Heart left ventricle (tissue), 16 donors: Measurements from ENCODE around the gene SF3A2. TPM values are rescaled to one million over a fixed set of nuclear protein-coding genes. Genes with fewer than 3 reads are reported as not detected.

Source experiments
- ATAC-seq, 4 donors: fragments of 200-7000 bp; cut with Tn5 transposase; one replicate each; pipeline ENCODE4 v1.9.1; 2020 to 2022; ENCODE audit warnings: moderate library complexity in 4 of 4, mild to moderate bottlenecking in 3 of 4, moderate number of reproducible peaks in 1 of 4
- DNase-seq, 5 donors: peaks; one replicate each; pipeline ENCODE4 v3.0.0-alpha.2; 2020
- H3K27ac ChIP-seq, 12 donors: fragments of 200-600 bp; sonication (generic) in 4 of 12; one replicate each; pipeline versions ENCODE4 v1.5.0 to v1.8.0; 2016 to 2022; ENCODE audit warnings: mild to moderate bottlenecking in 2 of 12
- H3K27me3 ChIP-seq, 9 donors: fragments of 200-600 bp; sonication (generic) in 2 of 9; one replicate each; pipeline versions ENCODE4 v1.5.1 to v1.8.0; 2016 to 2022; ENCODE audit warnings: mild to moderate bottlenecking in 3 of 9
- H3K36me3 ChIP-seq, 9 donors: fragments of 200-600 bp; sonication (generic) in 2 of 9; one replicate each; pipeline versions ENCODE4 v1.5.0 to v1.8.0; 2018 to 2022; ENCODE audit warnings: mild to moderate bottlenecking in 2 of 9
- H3K4me1 ChIP-seq, 12 donors: fragments of 200-600 bp; sonication (generic) in 4 of 12; one replicate each; pipeline versions ENCODE4 v1.5.0 to v1.8.0; 2016 to 2022; ENCODE audit warnings: mild to moderate bottlenecking in 3 of 12
- H3K4me3 ChIP-seq, 12 donors: fragments of 200-600 bp; sonication (generic) in 4 of 12; one replicate each; pipeline versions ENCODE4 v1.5.0 to v1.8.0; 2017 to 2022; ENCODE audit warnings: mild to moderate bottlenecking in 9 of 12, moderate library complexity in 4 of 12
- H3K9me3 ChIP-seq, 12 donors: fragments of 200-600 bp; sonication (generic) in 4 of 12; one replicate each; pipeline versions ENCODE4 v1.5.0 to v1.8.0; 2016 to 2022; ENCODE audit warnings: mild to moderate bottlenecking in 1 of 12
- POLR2A ChIP-seq, 2 donors: fragments of 450-650 bp; IDR thresholded peaks; one replicate each; pipeline ENCODE4 v1.6.1; 2017; ENCODE audit warnings: antibody characterized with exemption in 2 of 2, mild to moderate bottlenecking in 2 of 2, moderate library complexity in 2 of 2
- WGBS, 4 donors: extraction: QIAGEN DNeasy Blood & Tissue Kit in 2 of 4; methylation state at CpG; one replicate each; pipeline versions ENCODE4 v1.1.5 to v1.1.7; 2013 to 2018; 5-methylcytosine and 5-hydroxymethylcytosine counted together
- intact Hi-C, 10 donors: fragments of 100-400 bp; cut with DNase I; formaldehyde crosslinking; loops; one replicate each; pipeline versions ENCODE4 v1.11.1 to v1.14.2; 2022
- polyA plus RNA-seq, 2 donors: library from polyadenylated mRNA; stranded (reverse); fragments of 200-250 nt; gene quantifications; one replicate each; pipeline ENCODE4 v1.2.3, GENCODE V29; 2013
- total RNA-seq, 9 donors: library from RNA; depleted of rRNA in 2 of 9; stranded (reverse); fragments of >200 nt in 2 of 9; fragmentation: NEBNext Ultra II Directional in 3 of 9; extraction: Animal tissue kit (Norgen Biotek cat#: 25700) in 3 of 9; gene quantifications; one replicate each; pipeline versions ENCODE4 v1.1.0 to v1.2.4, GENCODE V29; 2016 to 2023
- TF ChIP-seq, protein P1 (sequence below), 12 donors: fragments of 200-600 bp; sonication (generic) in 4 of 12; IDR thresholded peaks; one replicate each; pipeline versions ENCODE4 v1.5.0 to v1.8.0; 2018 to 2022; ENCODE audit warnings: antibody characterized with exemption in 12 of 12, mild to moderate bottlenecking in 5 of 12
- donor health status: ischemic (EF 13 %, LVEDD 7.1; RV severe dilation, severe dysfunction).
- donor health status: healthy with polysubstance abuse.
- donor health status: DM: no; HTN: yes; CAD: no.
- donor health status: DM: no; HTN: no; CAD: no.
- donor health status: ischemic (EF 25% LVEDD 6.9; RV normal size, moderate dysfunction).
- donor health status: ischemic (EF 25% LVEDD 5.7; RV mildly dilated, moderate dysfunction).
- donor health status: healthy.
- donor health status: DM: yes; HTN: yes; CAD: no.
- donor health status: ischemic (EF 35%, LVEDD 5.7; RV mildly dilated, moderate dysfunction).
- donor health status: nonischemic (EF 11% LVEDD 7.7; RV severe dilation, severe dysfunction).
- donor health status: DM: yes; HTN: yes; CAD: no.
- donor health status: PGD.
- donor health status: ischemic (EF 29% LVEDD 5.4; RV normal size, mild dysfunction).
- donor health status: nonischemic (EF 23%, LVEDD 6.1; RV moderate dilation, normal function).

SF3A2 gene
- total and polyA plus RNA-seq, 11 donors = 19.2 to 43.9 (median 28.6) TPM

DNA sequence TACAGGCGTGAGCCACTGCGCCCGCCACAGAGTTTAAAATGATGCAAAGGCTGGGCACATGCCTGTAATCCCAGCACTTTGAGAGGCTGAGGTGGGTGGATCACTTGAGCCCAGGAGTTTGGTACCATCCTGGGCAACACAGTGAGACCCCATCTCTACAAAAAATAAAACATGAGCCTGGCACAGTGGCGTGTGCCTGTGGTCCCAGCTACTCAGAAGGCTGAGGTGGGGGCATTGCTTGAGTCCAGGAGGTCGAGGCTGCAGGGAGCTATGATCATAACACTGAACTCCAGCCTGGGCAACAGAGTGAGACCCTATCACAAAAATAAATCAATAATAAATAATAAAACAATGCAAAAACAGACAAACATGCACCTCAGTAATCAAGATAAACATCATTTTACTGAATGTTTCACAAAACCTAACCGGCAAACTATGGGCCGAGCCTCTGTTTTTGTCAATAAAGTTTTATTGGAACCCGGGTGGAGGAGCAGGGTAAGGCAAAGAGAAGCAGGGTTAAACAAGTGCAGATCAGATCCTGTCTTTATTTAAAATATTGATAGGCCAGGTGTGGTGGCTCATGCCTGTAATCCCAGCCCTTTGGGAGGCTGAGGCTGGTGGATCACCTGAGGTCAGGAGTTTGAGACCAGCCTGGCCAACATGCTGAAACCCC is 47.3 kb downstream of the SF3A2 start:
- no peak for TF ChIP-seq POLR2A (IDR thresholded peaks at IDR 0.05)
- TF ChIP-seq, protein P1, sequence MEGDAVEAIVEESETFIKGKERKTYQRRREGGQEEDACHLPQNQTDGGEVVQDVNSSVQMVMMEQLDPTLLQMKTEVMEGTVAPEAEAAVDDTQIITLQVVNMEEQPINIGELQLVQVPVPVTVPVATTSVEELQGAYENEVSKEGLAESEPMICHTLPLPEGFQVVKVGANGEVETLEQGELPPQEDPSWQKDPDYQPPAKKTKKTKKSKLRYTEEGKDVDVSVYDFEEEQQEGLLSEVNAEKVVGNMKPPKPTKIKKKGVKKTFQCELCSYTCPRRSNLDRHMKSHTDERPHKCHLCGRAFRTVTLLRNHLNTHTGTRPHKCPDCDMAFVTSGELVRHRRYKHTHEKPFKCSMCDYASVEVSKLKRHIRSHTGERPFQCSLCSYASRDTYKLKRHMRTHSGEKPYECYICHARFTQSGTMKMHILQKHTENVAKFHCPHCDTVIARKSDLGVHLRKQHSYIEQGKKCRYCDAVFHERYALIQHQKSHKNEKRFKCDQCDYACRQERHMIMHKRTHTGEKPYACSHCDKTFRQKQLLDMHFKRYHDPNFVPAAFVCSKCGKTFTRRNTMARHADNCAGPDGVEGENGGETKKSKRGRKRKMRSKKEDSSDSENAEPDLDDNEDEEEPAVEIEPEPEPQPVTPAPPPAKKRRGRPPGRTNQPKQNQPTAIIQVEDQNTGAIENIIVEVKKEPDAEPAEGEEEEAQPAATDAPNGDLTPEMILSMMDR (IDR thresholded peaks at IDR 0.05) = no peak
- no peak overlapping the region for H3K27ac ChIP-seq
- H3K4me1 ChIP-seq = peaks cover 0 to 32% (median 10%) of the 10 kb centered on the region in 12 donors
- no peak overlapping the region for H3K4me3 ChIP-seq
- no peaks in the 10 kb centered on the region for H3K36me3 ChIP-seq
- intact Hi-C loops = loop anchor here in 1 of 10 donors (10.0 kb wide), 1 partner anchor 111 kb away; no protein-coding TSS in a partner anchor
- WGBS, 4 donors = 93 to 99% (median 96%) methylated on average over 8 of the region's 8 CpGs
- DNase-seq = no peak
- H3K27me3 ChIP-seq = peaks cover 0 to 38% (median 8%) of the 10 kb centered on the region in 9 donors
- no peaks in the 10 kb centered on the region for H3K9me3 ChIP-seq
- ATAC-seq = no peak

DNA sequence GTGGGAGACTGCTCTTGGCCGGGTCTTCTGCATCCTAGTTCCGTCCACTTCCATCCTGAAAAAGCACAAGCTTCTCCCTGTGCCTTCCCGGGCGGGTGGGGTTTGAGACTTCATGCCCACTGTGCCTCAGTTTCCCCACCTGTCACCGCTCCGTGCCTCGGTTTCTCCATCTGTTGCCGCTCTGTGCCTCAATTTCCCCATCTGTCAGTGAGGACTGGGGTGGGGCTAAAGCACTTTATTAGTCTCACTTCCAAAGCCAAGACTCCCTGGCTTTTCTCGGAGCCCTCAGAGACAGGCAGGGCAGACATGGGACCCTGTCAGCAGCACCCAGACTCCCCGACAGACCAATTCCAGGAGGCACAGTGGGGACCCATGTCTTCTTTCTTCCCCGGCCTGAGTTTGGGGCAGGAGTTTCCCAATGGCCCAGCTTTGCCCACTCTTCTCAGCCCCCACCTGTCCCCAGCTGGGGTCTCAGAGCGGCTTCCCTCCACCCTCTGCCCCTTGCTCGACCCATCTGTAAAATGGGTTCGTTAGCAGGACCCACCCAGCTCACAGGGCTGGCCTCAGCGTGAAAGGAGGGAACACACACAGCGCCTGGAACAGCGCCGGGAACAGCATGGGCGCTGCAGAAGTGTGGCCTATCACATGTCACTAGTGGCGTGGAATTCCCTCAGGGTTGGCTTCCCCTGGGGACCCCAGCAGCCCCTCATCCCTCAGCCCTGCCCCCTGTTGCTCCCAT is 49.9 kb downstream of the SF3A2 start:
- Histone ChIP-seq H3K9me3 (no peaks in the 10 kb centered on the region), H3K36me3 (no peaks in the 10 kb centered on the region), H3K4me1 (peaks cover 2 to 55% (median 30%) of the 10 kb centered on the region in 12 donors), H3K27ac (no peak overlapping the region), H3K27me3 (peaks cover 23 to 64% (median 34%) of the 10 kb centered on the region in 9 donors), H3K4me3 (no peak overlapping the region)
- ATAC-seq (no peak), DNase-seq (no peak)
- TF ChIP-seq, protein P1 (IDR thresholded peaks at IDR 0.05) = no peak
- 81 to 90% (median 82%) methylated on average over 18 to 20 of the region's 20 CpGs for WGBS, 4 donors
- intact Hi-C loops = loop anchor here in 1 of 10 donors (10.0 kb wide), 1 partner anchor 108 kb away; no protein-coding TSS in a partner anchor

DNA sequence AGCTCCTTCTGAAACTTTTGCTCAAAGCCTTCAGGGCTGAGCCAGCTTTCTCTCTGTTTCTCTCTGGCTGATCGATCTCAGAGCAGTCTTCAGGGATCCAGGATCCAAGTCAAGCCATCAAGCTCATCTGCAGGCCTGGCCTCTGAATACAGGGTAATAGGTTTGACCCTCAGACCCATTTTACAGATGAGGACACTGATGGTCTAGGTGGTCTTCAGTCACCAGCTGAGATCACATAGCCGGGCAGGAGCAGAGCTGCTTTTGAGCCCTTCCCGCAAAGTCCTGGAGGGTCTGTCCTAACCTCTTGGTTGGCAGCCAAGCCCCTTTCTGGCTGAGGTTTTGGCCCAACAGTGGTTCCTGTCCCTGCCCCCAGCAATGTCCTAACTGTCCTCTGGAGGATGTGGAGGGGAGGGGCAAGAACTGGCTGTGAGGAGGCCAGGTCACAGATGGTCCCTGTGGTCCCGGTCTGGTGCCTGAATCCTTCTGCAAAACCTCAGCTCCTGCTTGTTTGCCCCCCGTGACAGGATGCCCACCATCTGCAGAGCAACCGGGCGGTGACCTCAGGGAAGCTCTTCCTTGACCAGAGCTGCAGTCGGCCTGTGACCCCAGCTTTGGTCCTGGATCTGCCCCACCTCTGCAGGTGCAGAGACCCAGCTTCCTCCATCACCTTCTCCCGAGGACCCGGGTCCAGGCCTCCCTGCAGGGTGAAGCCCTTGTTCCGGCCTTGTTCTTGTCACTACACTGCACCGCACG is 51.1 kb downstream of the SF3A2 start:
- no peak overlapping the region for H3K27ac ChIP-seq
- TF ChIP-seq POLR2A (IDR thresholded peaks at IDR 0.05) = no peak
- TF ChIP-seq, protein P1 (IDR thresholded peaks at IDR 0.05) = no peak
- DNase-seq (no peak), ATAC-seq (no peak)
- intact Hi-C loops = loop anchor here in 1 of 10 donors (10.0 kb wide), 1 partner anchor 107 kb away; no protein-coding TSS in a partner anchor
- 75 to 83% (median 76%) methylated on average over 7 to 13 of the region's 13 CpGs for whole genome bisulfite sequencing, 4 donors
- no peaks in the 10 kb centered on the region for H3K36me3 ChIP-seq
- H3K4me1 ChIP-seq = peaks cover 2 to 43% (median 21%) of the 10 kb centered on the region in 12 donors
- H3K27me3 ChIP-seq = peaks cover 32 to 67% (median 43%) of the 10 kb centered on the region in 9 donors
- H3K9me3 ChIP-seq = no peaks in the 10 kb centered on the region
- no peak overlapping the region for H3K4me3 ChIP-seq
